GM08714 (cell line): ENCODE measurements around the gene NFASC.

Experiments
- H3K4me3 ChIP-seq: fragments of 200-500 bp; sonication (Bioruptor generic); 2 replicates; pipeline ENCODE4 v1.5.1; 2014; ENCODE audit warnings: mild to moderate bottlenecking, low read length, inconsistent platforms
- ZNF274 ChIP-seq: IDR thresholded peaks from 2 replicates; pipeline ENCODE4 v1.6.1; 2012; ENCODE audit warnings: mild to moderate bottlenecking, low read depth, low read length

Gene NFASC

GRCh38 chr1:204979306-204979705 is 108.6 kb downstream of the NFASC start:
- no peak for TF ChIP-seq ZNF274
- H3K4me3 ChIP-seq = no peak overlapping the region

DNA sequence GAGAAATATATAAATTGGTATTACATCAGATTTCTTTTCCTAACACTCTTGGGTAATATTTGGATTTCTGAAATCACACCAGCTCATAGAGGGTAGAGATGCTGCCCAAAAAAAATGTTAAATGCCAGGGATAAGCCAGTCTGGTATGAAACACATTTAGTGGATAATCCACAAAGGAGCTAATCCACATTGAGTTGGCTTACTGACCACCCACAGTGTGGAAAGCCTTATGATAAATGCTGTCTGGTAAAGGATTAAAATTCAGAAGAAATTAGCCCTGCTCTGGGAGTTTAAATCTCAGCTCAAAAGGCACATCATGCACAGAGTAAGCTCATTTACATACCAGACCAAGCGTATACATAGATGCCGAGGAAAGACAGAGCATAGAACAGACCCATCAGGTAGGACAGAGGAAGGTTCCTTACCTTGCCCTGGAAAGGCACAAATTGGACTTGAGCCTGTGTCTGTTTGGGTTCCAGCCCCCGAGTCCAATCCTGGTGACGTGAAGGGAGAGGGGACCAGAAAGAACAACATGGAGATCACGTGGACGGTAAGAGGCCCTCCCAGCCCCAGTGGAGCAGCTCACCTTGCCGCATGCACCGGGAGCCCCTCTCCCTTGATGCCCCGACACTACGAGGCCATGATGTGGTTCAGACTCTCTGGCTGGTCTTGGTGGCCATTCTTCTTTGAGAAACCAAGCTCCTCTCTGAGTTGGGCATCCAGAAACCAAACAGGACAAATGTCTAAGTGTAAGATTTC is 109.4 kb downstream of the NFASC start:
- no peak overlapping the region for H3K4me3 ChIP-seq
- TF ChIP-seq ZNF274 = no peak

DNA sequence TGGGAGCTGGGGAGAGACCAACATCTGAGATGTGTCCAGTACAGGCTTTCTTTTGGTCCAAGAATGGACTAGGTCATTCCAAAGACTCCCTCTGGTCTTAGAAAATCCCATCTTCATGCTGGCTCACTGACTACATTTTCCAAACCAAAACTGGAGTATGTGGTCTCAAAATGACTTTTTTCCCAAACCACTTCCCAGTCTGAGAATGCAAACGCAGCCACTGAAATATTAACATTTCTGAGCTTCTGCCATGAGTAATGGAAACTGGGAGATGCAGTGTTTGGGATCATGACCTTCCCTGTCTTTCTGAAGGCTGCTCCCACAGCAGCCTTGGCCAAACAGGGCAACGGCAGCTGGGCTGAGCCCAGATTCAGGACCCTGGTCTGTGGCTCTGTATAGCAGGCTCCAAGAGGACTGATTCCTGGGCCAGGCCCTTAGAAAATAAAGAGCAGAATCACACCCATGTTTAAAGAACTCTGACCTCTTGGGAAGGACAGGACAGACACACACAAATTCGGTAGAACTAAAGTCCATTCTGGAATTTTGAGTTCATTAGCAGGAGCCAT is 110.3 kb downstream of the NFASC start:
- TF ChIP-seq ZNF274 = no peak

GRCh38 chr1:204983136-204983535 is 112.5 kb downstream of the NFASC start:
- no peak overlapping the region for H3K4me3 ChIP-seq
- TF ChIP-seq ZNF274 = no peak

More for the DNA sequence above, 110.3 kb downstream of the NFASC start:
- no peak overlapping the region for H3K4me3 ChIP-seq

DNA sequence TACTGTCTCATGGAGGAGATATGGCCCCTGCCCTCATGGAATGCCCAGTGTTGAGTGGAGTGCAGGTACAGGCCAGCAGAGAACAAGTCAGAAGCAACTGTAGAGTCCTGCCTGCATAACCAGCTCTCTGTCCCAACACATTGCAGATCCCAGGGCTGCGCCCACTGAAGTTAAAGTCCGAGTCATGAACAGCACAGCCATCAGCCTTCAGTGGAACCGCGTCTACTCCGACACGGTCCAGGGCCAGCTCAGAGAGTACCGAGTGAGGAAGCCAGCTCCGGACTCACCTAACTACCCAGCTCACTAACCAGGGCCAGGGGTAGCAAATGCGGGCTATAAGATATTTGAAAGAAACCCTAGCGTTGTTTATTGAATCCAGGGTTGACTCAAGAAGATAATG is 113.2 kb downstream of the NFASC start:
- no peak for TF ChIP-seq ZNF274
- H3K4me3 ChIP-seq = no peak overlapping the region

- H3K4me3 ChIP-seq = no peak overlapping the region
- no peak for TF ChIP-seq ZNF274
Measured at GRCh38 chr1:204984499-204984898, 113.8 kb downstream of the NFASC start.

GRCh38 chr1:204986181-204986580 is 115.5 kb downstream of the NFASC start:
- no peak for TF ChIP-seq ZNF274

DNA sequence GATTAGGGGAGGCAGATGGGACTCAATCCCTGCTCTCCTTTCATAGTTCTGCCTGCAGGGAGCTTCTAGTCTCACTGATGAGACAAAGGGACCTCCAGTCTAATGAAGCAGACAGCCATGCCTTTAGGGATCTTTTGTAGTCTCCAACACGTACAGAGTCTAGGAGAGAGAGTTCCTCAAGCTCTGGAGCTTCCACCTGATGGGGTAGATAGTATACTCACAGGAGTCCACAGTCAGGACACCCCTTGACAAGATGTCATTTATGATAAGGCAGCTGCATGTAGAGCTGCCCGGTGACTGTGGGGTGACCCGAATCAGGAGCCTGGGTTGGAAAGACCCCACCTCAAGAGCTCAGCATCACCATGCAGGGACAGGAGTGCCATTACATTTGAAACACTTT is 117.0 kb downstream of the NFASC start:
- TF ChIP-seq ZNF274 = no peak
- no peak overlapping the region for H3K4me3 ChIP-seq

More at GRCh38 chr1:204986181-204986580, 115.5 kb downstream of the NFASC start:
- no peak overlapping the region for H3K4me3 ChIP-seq

- TF ChIP-seq ZNF274 = no peak
- no peak overlapping the region for H3K4me3 ChIP-seq
Measured at GRCh38 chr1:204988196-204988595, 117.5 kb downstream of the NFASC start.

DNA sequence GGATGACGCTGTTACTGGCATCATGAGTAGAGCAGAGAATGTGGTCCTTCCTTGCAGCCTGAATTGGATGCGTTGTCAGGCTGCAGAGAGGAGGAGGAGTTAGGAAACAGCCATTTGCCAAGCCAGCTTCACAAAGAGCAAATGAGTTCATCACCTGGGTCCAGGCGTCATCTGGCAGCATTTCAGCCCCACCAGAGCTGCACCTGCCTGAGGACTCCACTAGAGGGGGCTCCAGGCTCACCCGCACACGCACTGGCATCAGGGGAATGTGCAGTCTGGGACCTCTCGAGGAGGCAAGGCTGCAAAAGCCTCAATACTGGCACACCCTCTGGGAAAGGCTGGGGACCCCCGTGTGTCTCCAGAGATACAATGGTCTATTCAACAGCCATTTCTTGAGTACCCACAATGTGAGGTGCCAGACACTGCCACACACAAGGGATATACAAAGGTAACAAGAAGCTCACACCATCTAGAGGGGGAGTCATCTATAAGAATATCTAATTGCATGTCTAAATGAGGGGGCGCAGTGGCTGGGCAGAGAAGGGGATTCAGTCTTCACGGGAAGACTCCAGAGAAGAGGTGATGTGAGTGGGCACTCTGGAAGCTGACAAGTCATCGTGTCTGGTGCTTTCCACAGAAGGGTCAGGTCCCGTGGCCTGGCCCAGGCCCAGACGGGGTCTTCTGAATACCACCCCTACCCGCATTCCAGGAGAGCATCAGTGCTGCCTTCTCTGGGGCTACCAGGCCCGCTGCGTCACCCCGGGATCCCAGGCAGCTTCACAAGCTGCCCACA is 118.8 kb downstream of the NFASC start:
- no peak overlapping the region for H3K4me3 ChIP-seq
- TF ChIP-seq ZNF274 = no peak

GRCh38 chr1:204990059-204990664 is 119.5 kb downstream of the NFASC start:
- no peak for TF ChIP-seq ZNF274
- H3K4me3 ChIP-seq = no peak overlapping the region

DNA sequence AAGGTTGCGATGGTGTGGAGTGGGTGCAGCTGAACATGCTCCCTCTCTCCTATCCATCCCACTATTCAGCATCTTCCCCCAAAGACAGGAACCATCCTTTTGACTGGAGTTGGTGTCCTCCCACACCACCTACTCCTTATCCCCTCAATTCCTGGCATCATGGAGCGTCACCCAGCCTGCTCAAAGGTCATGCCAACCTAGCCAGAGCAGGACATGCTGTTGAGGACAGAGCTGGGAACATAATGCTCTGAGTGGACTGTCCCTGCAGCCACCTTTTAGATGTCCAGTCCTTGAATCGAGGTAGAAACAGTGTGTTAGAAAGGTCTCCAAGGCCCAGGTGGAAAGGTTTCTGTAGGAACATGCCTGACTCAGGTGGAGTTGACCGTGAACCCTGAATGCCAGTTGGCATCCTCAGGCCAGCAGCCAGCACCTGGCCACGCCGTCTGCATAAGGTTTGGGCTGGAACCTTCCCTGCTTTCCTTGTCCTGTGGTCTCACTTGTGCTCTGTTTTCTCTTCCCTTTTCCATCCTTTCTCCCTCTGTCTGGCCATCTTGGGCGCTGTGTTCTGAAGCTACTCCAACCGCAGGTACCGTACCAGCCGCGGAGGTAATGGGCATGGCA is 120.2 kb downstream of the NFASC start:
- TF ChIP-seq ZNF274 = no peak
- no peak overlapping the region for H3K4me3 ChIP-seq

GRCh38 chr1:204991342-204991844 is 120.7 kb downstream of the NFASC start:
- no peak overlapping the region for H3K4me3 ChIP-seq
- TF ChIP-seq ZNF274 = no peak

DNA sequence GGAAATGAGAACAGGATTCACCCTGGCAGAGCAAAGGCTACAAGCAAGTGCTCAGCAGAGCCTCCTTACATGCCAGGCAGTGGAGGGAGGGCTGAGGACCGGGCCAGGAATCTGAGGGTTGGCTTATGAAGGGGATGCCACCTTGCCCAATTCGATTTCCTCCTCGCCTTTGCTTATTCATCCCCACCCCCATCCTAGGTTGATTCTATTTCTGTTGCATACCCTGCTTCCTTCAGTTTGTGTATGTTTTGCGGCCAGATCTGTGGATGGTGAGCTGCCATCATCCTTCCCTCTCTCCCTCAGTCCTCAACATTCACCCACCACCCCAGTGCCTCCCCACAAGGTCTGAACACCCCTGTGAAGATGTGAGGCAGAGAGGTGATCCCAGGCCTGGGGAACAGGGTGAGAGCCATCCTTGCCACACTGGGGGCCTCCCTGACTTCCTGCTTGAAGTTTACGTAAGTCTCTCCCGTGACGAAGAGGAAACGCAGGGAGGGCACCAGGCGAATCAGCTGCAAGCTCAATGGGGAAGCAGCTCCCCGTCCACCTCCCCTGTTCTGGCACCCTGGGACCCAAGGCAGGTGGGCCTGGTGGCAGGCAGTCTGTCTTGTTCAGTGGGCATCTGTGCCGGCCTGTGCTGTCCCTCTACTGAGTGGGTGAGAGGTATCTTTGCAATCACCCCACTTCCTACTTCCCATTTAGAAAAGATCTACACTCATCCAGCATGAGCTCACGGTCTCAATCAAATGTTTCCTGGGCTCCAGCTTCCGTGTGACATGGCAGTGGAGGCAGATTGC is 121.7 kb downstream of the NFASC start:
- no peak for TF ChIP-seq ZNF274
- no peak overlapping the region for H3K4me3 ChIP-seq
